ENCODE results near the gene MAP3K14.

MAP3K14 gene

GRCh38 chr17:45318561-45319230 lies 1.9 kb upstream of the MAP3K14 start:
- H3K36me3 ChIP-seq (ENCODE audit: control insufficient read depth, low read length): no peaks in the 10 kb centered on the region
- H4K20me1 ChIP-seq (ENCODE audit: control insufficient read depth, insufficient read depth, low read depth, low read length): no peaks in the 10 kb centered on the region
- no peak overlapping the region for H3K27ac ChIP-seq (ENCODE audit: low read depth, low read length)
- no peaks in the 10 kb centered on the region for H3K9me2 ChIP-seq (replicated peaks; ENCODE audit: control insufficient read depth, low read length)
- H3K27me3 ChIP-seq (ENCODE audit: control insufficient read depth, low read length): peaks cover 12% of the 10 kb centered on the region
- H3K79me2 ChIP-seq (ENCODE audit: control insufficient read depth, low read length): peaks cover 28% of the 10 kb centered on the region
- peak overlapping the region; percentile 77; the same call in 1 of the 2 replicates for H3K4me3 ChIP-seq (ENCODE audit: low read length)
- TF ChIP-seq, protein P1, sequence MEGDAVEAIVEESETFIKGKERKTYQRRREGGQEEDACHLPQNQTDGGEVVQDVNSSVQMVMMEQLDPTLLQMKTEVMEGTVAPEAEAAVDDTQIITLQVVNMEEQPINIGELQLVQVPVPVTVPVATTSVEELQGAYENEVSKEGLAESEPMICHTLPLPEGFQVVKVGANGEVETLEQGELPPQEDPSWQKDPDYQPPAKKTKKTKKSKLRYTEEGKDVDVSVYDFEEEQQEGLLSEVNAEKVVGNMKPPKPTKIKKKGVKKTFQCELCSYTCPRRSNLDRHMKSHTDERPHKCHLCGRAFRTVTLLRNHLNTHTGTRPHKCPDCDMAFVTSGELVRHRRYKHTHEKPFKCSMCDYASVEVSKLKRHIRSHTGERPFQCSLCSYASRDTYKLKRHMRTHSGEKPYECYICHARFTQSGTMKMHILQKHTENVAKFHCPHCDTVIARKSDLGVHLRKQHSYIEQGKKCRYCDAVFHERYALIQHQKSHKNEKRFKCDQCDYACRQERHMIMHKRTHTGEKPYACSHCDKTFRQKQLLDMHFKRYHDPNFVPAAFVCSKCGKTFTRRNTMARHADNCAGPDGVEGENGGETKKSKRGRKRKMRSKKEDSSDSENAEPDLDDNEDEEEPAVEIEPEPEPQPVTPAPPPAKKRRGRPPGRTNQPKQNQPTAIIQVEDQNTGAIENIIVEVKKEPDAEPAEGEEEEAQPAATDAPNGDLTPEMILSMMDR (IDR thresholded peaks at IDR 0.05; ENCODE audit: low read depth, low read length, poor library complexity, severe bottlenecking): no peak
- peaks cover 16% of the 10 kb centered on the region for H3F3A ChIP-seq (ENCODE audit: control insufficient read depth, insufficient read depth)
- H3K9me3 ChIP-seq (ENCODE audit: control insufficient read depth, insufficient read depth, low read length): no peaks in the 10 kb centered on the region
- peaks cover 35% of the 10 kb centered on the region for H3K4me1 ChIP-seq (ENCODE audit: control insufficient read depth, low read length)
- peak overlapping the region; percentile 79 for H3K4me2 ChIP-seq (ENCODE audit: low read length)

GRCh38 chr17:45317111-45317928 lies 500 bp upstream of the MAP3K14 start:
- peaks cover 42% of the 10 kb centered on the region for H3K79me2 ChIP-seq (ENCODE audit: control insufficient read depth, low read length)
- peak overlapping the region; percentile 97 for H3K4me3 ChIP-seq (ENCODE audit: low read length)
- peak overlapping the region; percentile 81 for H3K4me2 ChIP-seq (ENCODE audit: low read length)
- no peaks in the 10 kb centered on the region for H4K20me1 ChIP-seq (ENCODE audit: control insufficient read depth, insufficient read depth, low read depth, low read length)
- H3K27ac ChIP-seq (ENCODE audit: low read depth, low read length): peak overlapping the region; percentile 73
- TF ChIP-seq EZH2phosphoT487 (IDR thresholded peaks at IDR 0.05; ENCODE audit: borderline replicate concordance, low read length): no peak
- TF ChIP-seq, protein P1 (IDR thresholded peaks at IDR 0.05; ENCODE audit: low read depth, low read length, poor library complexity, severe bottlenecking): no peak
- no peaks in the 10 kb centered on the region for H3K9me2 ChIP-seq (replicated peaks; ENCODE audit: control insufficient read depth, low read length)
- H3K9me3 ChIP-seq (ENCODE audit: control insufficient read depth, insufficient read depth, low read length): no peaks in the 10 kb centered on the region
- H3K36me3 ChIP-seq (ENCODE audit: control insufficient read depth, low read length): peaks cover 6% of the 10 kb centered on the region; the same call in 1 of the 2 replicates
- peaks cover 12% of the 10 kb centered on the region for H3K27me3 ChIP-seq (ENCODE audit: control insufficient read depth, low read length)
- H3K4me1 ChIP-seq (ENCODE audit: control insufficient read depth, low read length): peaks cover 48% of the 10 kb centered on the region
- peaks cover 21% of the 10 kb centered on the region for H3F3A ChIP-seq (ENCODE audit: control insufficient read depth, insufficient read depth)

GRCh38 chr17:45315648-45316433 lies 979 bp downstream of the MAP3K14 start:
- Histone ChIP-seq H3K4me1 (ENCODE audit: control insufficient read depth, low read length) (peaks cover 63% of the 10 kb centered on the region), H3K79me2 (ENCODE audit: control insufficient read depth, low read length) (peaks cover 57% of the 10 kb centered on the region), H3K4me2 (ENCODE audit: low read length) (peak overlapping the region; percentile 81), H3K9me2 (replicated peaks; ENCODE audit: control insufficient read depth, low read length) (no peaks in the 10 kb centered on the region), H3K27ac (ENCODE audit: low read depth, low read length) (peak overlapping the region; percentile 72), H3F3A (ENCODE audit: control insufficient read depth, insufficient read depth) (peaks cover 23% of the 10 kb centered on the region), H3K4me3 (ENCODE audit: low read length) (peak overlapping the region; percentile 97), H3K36me3 (ENCODE audit: control insufficient read depth, low read length) (peaks cover 20% of the 10 kb centered on the region), H3K27me3 (ENCODE audit: control insufficient read depth, low read length) (peaks cover 2% of the 10 kb centered on the region; the same call in 1 of the 2 replicates), H4K20me1 (ENCODE audit: control insufficient read depth, insufficient read depth, low read depth, low read length) (no peaks in the 10 kb centered on the region), H3K9me3 (ENCODE audit: control insufficient read depth, insufficient read depth, low read length) (no peaks in the 10 kb centered on the region)
- TF ChIP-seq EZH2phosphoT487 (IDR thresholded peaks at IDR 0.05; ENCODE audit: borderline replicate concordance, low read length): no peak
- TF ChIP-seq, protein P1 (IDR thresholded peaks at IDR 0.05; ENCODE audit: low read depth, low read length, poor library complexity, severe bottlenecking): peak; percentile 6

All from DOHH2 (cell line).